HG03280 (cell line): ENCODE measurements around the gene GAGE12H.
"Not testable (repeated sequence)": the region's sequence is repeated elsewhere in the genome, so short reads cannot be mapped to it uniquely, and the experiment has no call there.

Source experiments
- ATAC-seq: cut with Tn5 transposase; IDR thresholded peaks from one replicate; pipeline ENCODE4 v1.9.1; 2021; ENCODE audit warnings: mild to moderate bottlenecking, moderate library complexity; ENCODE audit not compliant: unreplicated experiment

Gene GAGE12H, protein sequence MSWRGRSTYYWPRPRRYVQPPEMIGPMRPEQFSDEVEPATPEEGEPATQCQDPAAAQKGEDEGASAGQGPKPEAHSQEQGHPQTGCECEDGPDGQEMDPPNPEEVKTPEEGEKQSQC

GRCh38 chrX:49579649-49580048 is at the start of gene GAGE12H:
Gene GAGE12H (plus strand): TSS chrX:49579949. CDS start chrX:49581104, 1,155 bp downstream.
- ATAC-seq, result not testable (repeated sequence)

DNA sequence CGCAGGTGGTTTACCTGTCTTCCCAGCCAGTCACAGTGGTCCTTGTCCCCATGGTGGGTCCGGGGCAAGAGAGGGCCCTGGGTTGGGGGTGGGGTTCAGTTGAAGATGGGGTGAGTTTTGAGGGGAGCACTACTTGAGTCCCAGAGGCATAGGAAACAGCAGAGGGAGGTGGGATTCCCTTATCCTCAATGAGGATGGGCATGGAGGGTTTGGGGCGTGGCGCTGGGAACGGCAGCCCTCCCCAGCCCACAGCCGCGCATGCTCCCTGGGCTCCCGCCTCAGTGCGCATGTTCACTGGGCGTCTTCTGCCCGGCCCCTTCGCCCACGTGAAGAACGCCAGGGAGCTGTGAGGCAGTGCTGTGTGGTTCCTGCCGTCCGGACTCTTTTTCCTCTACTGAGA is 47.9 kb upstream of the GAGE12H start, which contains the start of gene GAGE12C:
Gene GAGE12C (plus strand): TSS at position 301 of the 400 bp plus-strand sequence. CDS start 1,155 bp downstream, outside the sequence.
- not testable (repeated sequence) for ATAC-seq

DNA sequence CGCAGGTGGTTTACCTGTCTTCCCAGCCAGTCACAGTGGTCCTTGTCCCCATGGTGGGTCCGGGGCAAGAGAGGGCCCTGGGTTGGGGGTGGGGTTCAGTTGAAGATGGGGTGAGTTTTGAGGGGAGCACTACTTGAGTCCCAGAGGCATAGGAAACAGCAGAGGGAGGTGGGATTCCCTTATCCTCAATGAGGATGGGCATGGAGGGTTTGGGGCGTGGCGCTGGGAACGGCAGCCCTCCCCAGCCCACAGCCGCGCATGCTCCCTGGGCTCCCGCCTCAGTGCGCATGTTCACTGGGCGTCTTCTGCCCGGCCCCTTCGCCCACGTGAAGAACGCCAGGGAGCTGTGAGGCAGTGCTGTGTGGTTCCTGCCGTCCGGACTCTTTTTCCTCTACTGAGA is 38.3 kb upstream of the GAGE12H start, which contains the start of gene GAGE12D:
Gene GAGE12D (plus strand): TSS at position 301 of the 400 bp plus-strand sequence. CDS start 1,155 bp downstream, outside the sequence.
- not testable (repeated sequence) for ATAC-seq

DNA sequence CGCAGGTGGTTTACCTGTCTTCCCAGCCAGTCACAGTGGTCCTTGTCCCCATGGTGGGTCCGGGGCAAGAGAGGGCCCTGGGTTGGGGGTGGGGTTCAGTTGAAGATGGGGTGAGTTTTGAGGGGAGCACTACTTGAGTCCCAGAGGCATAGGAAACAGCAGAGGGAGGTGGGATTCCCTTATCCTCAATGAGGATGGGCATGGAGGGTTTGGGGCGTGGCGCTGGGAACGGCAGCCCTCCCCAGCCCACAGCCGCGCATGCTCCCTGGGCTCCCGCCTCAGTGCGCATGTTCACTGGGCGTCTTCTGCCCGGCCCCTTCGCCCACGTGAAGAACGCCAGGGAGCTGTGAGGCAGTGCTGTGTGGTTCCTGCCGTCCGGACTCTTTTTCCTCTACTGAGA is 28.8 kb upstream of the GAGE12H start, which contains the start of gene GAGE12E:
Gene GAGE12E (plus strand): TSS at position 301 of the 400 bp plus-strand sequence. CDS start 1,155 bp downstream, outside the sequence.
- ATAC-seq, result not testable (repeated sequence)

DNA sequence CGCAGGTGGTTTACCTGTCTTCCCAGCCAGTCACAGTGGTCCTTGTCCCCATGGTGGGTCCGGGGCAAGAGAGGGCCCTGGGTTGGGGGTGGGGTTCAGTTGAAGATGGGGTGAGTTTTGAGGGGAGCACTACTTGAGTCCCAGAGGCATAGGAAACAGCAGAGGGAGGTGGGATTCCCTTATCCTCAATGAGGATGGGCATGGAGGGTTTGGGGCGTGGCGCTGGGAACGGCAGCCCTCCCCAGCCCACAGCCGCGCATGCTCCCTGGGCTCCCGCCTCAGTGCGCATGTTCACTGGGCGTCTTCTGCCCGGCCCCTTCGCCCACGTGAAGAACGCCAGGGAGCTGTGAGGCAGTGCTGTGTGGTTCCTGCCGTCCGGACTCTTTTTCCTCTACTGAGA is 19.2 kb upstream of the GAGE12H start, which contains the start of gene GAGE12F:
Gene GAGE12F (plus strand): TSS at position 301 of the 400 bp plus-strand sequence. CDS start 1,155 bp downstream, outside the sequence.
- not testable (repeated sequence) for ATAC-seq

DNA sequence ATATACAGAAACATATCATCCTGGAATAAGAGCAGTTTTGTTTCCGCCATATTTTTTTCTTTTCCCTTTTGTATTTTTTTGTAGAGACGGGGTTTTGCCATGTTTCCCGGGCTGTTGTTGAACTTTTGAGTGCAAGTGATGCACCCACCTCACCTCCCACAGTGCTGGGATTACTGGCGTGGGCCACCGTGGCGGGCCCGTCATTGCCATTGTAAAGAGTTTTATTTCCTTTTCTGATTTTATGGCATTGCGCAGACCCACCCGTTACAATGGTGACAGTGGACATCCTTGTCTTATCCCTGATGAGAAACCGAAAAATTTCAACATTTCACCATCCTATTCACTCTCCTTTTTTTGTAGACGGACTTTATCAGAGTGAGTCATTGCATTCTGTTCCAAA is 11.0 kb upstream of the GAGE12H start:
- not testable (repeated sequence) for ATAC-seq

GRCh38 chrX:49569152-49569551 is 10.6 kb upstream of the GAGE12H start:
- not testable (repeated sequence) for ATAC-seq

- ATAC-seq, result not testable (repeated sequence)
Observed at GRCh38 chrX:49570100-49570499, 9.6 kb upstream of the GAGE12H start, which contains the start of gene GAGE12G. Gene GAGE12G (plus strand): TSS chrX:49570400. CDS start chrX:49571555, 1,155 bp downstream.

GRCh38 chrX:49589196-49589595 is 9.4 kb downstream of the GAGE12H start, which contains the start of gene GAGE2A:
Gene GAGE2A (plus strand): TSS chrX:49589496. CDS start chrX:49590651, 1,155 bp downstream.
- not testable (repeated sequence) for ATAC-seq

DNA sequence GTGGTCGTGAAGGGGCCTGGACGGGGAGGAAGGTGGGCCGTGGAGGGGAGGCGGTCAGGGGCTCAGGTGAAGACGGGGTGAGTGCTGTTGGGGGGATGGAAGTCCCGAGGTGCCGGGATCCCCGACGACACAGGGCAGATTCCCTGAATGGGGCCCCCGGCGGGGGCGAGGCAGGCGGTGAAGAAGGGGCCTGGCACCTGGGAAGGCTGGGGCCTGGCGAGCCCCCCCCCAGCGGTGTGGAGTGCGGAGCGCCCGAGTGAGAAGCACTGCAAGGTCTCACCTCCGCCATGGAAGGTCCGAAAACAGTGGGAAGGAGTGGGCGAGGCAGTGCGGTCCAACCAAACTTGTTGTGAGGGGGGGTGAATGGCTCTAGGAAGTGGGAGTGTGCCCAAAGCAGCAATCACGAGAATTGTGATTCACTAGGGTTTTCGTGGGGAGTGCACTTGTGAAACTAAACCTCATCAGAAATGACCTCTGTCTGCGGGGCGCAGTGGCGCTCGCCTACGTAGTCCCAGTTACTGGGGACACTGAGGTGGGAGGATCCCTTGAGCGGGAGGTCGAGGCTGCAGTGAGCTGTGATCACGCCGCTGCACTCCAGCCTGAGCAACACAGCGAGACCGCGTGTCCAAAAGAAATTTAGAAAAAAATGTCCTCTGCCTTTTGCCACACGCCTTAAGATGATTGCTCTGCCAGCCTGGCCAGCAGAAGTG is 10.2 kb downstream of the GAGE12H start:
- ATAC-seq, result not testable (repeated sequence)

DNA sequence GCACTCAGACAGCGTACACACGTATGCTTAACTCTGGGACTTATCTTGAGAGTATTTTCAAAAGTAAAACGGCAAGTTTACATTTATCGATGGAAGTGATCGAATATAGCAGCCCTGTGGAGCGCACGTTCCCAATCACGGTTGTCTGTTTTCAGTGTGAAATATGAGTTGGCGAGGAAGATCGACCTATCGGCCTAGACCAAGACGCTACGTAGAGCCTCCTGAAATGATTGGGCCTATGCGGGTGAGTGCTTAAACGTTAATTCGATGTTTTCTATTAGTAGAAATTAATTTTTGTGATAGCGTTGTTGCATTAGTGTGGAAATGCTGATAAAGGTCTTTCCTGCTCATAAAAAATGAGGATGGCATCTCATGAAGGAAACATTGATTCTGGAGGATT is 10.7 kb downstream of the GAGE12H start:
- ATAC-seq, result not testable (repeated sequence)

- ATAC-seq, result not testable (repeated sequence)
Observed at GRCh38 chrX:49598720-49599119, 19.0 kb downstream of the GAGE12H start, which contains the start of gene GAGE1. Gene GAGE1 (plus strand): TSS chrX:49599020. CDS start chrX:49600175, 1,155 bp downstream.

DNA sequence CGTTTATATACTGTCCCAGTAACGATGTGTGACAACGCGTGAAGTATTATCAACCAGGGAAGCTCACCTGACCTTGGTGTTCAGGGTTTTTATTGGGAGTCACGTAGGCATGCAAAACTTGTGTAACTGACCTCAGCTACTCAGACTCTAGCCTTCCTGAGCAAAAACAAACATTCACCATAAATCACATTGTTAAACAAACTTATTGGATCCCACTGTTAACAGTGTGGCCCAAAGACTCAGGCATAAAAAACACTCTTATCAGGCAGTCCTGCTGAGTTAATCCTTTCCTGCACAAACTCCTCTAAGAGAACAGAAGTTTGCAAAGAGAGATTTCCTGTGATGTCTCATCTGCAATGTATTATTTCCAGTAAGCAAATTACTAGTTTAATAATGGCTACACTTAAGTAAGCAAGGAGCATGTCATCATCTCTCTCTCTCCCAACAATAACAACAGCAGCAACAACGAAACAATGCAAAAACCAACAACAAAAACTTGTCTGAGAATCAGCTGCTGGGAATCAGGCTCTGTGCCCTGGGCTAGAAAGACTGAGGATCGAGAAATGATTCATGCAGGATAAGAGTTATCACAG is 31.1 kb downstream of the GAGE12H start:
- ATAC-seq, result no peak

DNA sequence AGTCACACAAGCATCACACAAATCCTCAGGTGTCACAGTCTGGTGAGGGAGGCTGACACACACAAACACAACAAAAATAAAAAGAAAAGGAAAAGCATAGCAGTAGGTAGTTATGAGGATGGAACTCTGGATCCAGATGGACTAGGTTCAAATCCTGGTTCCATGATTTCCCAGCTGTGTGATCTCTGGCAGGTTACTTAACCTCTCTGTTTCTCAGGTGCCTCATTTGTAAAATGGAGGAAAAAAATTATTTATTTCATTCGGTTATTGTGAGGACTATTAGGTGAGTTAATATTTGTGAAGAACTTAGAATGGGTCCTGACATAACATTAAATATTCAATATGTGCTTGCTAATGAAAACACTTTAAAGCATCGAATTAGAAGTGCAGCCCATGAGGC is 38.8 kb downstream of the GAGE12H start:
- no peak for ATAC-seq

DNA sequence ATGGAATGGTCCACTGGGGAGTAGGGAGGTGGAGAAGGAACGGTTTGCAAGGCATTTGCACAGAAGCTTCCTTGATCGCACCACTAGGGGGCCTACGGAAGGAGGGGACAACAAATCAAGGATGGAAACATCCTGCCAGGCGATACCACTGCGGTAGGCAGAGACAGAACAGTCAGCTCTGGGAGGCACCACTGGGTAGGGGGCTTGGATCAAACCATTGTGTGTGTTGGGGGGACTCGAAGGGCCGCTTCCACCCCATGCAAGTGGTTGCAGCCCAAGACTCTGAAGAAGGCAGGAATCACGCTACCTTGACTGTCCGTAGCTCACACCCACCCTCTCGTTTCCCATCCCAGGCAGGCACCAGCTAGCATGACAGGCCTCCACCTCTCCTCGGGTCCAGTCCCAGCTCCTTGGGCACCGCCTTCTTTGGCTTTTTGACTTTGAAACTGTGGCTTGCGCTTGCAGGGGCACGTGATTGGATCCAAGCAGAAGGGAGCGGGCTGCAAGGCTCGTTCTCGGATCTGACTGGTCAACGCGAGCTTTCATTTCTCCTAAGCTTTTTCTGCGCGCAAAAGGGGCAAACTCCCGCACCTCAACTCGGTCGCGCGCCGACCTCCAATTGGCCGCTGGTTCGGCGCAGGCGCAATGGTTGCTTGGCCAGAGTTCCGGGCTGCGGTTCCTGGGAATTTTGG is 47.5 kb downstream of the GAGE12H start:
- ATAC-seq, result no peak
